SKM-1 (cell line): ENCODE measurements around the gene RAB25.

Experiments used
- DNase-seq: peaks from one replicate; lab custom pipeline; 2025; ENCODE audit not compliant: unreplicated experiment; lab: John Stamatoyannopoulos, UW

The RAB25 gene

DNA sequence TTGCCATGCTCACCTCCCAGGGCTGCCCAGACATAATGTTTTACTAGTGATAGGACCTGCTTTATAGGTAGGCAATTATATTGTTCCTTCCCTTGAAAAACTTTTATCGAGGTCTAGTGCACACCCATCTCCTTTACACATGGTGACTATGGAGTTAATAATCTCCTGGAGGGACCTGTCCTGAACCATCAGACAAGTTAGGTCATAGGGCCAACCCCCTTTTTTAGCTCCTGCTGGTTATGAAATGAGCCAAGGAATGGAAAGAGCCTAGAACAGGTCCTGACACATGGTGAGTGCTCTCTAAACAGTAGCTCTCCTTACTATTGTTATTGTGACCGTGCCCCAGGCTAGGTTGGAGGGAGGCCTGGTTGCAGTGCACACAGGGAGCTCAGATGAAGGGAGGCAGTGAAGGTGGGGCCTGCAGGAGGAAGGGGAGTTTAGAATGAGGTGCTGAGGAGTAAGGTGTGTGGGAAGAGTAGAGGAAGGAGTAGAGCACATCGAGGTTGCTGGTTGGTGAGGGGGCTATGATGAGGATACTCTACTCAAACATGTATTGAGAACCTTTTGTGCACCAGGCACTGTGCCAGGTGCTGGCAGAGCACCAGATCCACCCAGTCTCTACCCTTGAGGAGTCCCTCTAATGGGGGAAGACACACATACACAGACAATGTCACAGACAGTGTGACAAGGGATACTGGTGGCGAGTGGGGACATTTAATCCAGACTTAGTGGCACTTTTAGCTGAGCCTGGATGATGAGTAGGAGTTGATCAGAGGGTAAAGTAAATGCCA lies 39.4 kb downstream of the RAB25 start:
- no peak for DNase-seq

DNA sequence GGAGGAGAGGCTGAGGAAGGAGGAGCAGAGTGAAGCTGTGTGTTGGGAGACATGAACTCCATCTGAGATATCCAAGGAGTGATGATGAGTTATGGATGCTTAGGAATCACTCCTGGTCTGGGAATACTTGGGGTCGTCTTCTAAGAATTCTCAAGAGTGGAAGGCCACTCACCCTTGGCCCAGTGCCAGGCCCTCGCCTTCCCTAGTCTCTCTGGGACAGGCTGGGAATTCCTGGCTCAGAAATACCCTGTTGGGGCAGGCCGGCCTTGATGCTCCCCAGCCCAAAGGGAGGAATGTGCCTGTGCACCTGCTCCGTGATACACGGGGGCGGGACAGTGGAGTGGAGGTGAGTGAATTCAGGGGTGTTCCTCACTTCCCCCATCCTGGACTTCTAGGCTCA lies 40.9 kb downstream of the RAB25 start:
- no peak for DNase-seq

GRCh38 chr1:156102633-156103511 lies 41.9 kb downstream of the RAB25 start:
- DNase-seq, result peak; percentile 31

- no peak for DNase-seq
These were observed 42.6 kb downstream of the RAB25 start for GRCh38 chr1:156103521-156103947.

DNA sequence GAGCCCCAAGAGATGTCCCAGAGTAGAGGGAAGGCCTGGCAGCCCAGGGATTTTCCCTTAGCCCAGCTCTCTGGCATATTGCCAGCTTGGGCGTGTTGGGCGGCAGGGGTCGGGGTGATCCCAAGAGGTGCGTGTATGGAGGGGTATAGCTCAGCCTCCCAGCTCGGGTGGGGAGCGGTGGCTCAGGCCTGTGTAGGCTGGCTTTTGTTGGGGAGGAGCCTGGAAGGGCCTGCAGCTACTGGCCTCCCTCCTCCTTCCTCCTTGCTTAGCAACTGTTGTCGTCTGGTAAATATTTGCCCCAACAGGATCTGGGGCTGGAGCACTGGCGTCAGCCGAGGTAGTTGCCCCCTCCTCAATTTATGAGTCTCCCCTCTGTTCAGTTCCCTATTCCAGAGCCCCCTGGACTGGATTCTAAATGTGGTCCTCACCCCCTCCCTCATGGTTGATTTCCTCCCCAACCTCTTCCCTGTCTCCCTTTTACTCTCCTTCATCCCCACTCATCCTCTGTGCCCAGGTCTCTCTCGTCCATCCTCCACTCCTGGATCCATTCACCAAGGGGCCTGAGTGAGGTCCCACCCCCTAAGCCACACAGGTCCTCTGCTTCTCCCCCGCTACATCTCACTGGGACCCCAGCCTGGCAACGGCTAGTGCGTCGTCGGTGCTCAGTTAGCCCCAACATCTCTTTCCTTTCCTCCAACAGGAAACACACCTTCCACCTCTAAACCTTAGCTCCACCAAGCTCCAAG lies 43.3 kb downstream of the RAB25 start:
- DNase-seq, result no peak

DNA sequence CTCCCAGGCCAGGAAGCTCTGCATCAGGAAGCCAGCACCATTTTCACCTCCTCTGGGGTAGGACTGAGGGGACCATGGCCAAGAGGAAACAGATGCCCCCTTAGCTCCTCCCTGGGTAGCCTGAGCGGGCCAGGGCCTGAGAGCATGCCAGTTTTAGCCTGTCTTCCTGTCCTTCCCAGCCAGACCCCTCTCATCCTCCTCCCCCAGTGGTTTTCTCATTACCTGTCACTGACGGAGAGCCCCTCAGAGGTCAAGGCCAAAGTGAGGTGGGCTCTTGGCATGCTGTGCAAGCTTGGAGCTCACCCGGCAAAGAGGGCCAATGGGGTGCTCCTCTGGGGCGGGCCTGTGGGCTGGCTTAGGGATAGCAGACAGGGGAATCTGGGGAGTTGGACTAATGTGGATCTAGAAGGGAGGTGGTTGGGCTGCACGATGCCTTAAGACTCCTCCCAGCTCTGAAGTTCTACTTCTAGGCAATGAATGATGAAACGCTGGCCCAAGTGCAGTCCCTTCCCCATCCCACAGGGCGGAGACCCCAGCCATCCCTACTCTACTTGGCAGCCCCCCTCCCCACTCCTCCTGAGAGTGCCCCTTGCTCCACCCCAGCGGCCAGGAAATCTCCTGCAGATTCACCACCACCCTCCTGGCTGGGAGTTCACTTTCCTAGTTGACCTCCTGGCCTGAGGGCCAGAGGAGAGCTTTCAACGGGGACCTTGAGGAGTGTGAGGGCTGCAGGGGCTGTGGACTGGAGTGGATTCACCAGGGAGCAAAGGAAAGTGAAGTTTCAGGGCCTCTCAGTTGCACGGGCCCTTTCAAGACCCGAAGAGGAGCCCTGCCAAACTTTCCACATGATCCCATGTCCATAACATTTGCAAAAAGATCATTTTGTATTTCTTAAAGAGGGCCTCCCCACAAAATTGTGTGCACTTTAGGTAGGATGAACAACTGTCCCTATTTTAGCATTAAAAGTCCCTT lies 44.2 kb downstream of the RAB25 start:
- no peak for DNase-seq

DNA sequence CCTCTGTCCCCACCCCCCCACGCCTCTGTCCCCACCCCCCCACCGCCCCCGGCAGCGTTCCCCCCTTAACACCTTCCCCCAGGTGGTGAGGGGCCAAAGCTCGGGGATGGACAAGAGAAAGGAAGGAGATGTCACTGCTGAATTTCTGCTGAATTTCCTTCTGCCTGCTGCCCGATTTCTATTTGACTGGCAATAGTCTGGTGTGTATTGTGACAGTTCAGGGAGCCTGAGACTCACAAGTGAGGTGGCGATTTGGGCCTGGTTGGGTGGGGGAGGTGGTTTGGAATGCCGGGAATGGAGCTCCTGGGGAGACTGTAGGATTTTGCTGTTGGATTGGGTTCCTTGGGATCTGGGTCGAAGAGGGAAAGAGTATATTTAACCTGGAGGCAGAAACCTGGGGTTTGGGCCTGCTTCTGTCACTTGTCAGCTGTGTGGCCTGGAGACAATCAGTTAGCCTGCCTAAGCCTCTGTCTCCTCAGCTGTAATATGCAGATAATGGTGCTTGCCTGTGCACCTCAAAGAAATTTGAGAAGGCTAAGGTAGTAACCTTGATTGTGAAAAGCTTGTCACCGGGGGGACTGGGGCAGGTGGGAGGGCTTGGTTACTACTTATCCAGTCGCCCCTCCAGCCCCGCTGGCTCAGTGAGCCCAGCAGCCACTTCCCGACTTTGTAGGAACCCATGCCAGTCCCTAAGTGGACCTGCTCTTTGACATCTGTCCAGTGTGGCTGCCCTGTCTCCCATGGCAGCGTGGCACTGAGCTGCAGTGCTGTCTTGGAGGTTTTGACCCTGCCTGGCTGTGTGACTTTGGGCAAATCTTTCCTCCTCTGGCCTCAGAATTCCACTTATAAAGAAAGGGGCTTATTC lies 45.9 kb downstream of the RAB25 start:
- DNase-seq, result no peak

- no peak for DNase-seq
These were observed 47.1 kb downstream of the RAB25 start for GRCh38 chr1:156108057-156108456.

DNA sequence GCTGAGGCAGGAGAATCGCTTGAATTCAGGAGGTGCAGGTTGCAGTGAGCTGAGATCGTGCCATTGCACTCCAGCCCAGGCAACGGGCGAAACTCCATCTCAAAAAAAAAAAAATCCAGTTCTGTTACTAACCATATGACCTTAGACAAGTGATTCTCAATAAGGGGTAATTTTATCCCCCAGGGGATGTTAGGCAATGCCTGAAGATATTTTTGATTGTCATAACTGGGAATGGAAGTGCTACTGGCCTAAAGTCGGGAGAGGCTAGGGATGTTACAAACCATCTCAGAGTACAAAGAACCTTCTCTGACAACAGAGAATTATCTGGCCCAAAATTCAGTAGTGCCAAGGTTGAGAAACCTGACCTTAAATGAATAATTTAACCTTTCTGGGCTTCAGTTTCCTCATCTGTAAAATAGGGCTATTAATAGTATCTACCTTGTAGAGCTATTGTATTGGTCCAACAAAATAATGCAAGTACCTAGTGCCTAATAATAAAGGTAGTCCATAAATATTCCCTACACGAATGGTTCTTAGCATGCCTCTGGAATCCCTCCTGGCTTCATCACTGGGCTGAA lies 47.8 kb downstream of the RAB25 start:
- no peak for DNase-seq

DNA sequence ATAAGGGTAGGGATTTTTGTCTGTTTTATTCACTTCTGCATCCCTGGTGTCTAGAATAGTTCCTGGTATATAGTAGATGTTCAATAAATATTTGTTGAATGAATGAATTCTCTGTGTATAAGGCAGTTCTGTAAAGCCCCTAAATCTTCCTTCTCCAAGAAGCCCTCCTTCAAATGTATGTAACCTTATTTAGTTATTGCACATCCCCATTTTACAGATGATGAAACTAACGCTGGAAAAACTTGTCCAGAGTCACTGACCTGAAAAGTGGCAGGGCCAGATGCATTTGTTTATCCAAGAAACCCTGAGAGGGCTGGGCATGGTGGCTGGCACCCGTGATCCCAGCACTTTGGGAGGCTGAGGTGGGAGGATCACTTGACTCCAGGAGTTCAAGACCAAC lies 49.3 kb downstream of the RAB25 start:
- no peak for DNase-seq

GRCh38 chr1:156111355-156111962 lies 50.5 kb downstream of the RAB25 start:
- no peak for DNase-seq

- DNase-seq, result no peak
These were observed 51.5 kb downstream of the RAB25 start for GRCh38 chr1:156112276-156113137.

DNA sequence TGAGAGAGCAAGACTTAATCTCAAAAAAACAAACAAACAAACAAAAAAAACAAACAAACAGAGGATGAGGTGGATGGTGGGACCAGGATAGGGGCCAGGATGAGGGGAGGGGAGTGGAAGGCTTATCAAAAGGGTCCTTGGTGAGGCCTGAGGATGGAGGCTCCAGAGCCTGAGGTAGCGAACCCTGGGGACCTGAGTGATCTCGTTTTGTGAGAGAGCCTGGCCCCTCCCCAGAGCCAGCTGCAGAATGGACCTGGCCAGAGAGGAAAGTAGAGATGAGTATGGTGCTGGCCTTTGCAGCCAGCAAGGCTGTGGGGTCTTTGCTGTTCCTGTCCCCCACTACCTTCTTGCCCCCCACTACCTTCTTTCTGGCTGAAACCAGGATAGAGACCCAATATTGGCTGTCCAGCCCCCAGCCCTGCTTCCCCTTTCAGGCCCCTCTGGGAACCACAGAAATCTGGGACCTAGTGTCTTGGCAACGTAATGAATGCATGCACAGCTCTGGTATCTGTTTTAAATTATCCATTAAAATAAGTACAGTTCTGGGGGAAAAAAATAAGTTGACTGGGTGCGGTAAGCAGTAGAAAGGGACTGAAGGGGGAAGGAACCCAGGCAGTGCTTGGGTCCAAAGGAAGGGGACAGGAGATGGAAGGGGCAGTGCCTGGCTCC lies 52.5 kb downstream of the RAB25 start:
- DNase-seq, result no peak

DNA sequence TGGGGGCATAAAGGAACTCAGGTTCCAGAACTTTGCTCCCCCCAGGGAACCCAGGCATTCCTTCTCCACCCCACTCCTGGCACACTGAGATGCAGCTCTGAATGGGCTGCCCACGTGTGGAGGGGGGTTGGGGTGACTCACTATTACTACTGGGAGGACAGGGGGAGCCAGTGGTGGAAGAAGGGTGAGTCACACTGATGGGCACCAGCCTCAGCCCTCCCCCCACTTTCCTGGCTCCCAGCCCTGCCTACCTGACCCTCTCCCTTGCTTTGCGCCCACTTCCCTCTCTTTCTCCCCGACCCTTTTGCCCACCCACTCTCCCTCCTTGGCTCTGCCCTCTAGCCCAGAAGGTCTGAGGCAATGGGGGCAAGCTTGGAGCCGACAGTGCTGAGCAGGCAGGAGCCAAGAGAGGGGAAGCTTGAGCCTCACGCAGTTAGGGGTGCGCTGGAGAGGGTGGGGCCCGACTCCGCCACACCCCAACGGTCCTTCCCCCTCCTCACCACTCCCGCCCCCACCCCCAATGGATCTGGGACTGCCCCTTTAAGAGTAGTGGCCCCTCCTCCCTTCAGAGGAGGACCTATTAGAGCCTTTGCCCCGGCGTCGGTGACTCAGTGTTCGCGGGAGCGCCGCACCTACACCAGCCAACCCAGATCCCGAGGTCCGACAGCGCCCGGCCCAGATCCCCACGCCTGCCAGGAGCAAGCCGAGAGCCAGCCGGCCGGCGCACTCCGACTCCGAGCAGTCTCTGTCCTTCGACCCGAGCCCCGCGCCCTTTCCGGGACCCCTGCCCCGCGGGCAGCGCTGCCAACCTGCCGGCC lies 53.4 kb downstream of the RAB25 start, which contains the start of gene LMNA:
Gene LMNA, plus strand, starts transcription at position 611 of the 818 bp plus-strand sequence. CDS start 208 bp downstream, outside the sequence.
- DNase-seq, result no peak

DNA sequence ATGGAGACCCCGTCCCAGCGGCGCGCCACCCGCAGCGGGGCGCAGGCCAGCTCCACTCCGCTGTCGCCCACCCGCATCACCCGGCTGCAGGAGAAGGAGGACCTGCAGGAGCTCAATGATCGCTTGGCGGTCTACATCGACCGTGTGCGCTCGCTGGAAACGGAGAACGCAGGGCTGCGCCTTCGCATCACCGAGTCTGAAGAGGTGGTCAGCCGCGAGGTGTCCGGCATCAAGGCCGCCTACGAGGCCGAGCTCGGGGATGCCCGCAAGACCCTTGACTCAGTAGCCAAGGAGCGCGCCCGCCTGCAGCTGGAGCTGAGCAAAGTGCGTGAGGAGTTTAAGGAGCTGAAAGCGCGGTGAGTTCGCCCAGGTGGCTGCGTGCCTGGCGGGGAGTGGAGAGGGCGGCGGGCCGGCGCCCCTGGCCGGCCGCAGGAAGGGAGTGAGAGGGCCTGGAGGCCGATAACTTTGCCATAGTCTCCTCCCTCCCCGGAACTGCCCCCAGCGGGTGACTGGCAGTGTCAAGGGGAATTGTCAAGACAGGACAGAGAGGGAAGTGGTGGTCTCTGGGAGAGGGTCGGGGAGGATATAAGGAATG lies 54.1 kb downstream of the RAB25 start:
- no peak for DNase-seq
